Ammon's horn (tissue), 1 donor: Measurements from ENCODE around the gene ZNF891.

ENCODE experiments used
- DNase-seq: peaks from one replicate; pipeline ENCODE4 v3.0.0-alpha.2; 2016; ENCODE audit warnings: low spot score

ZNF891 gene

GRCh38 chr12:133061954-133062353 lies 68.1 kb downstream of the ZNF891 start:
- DNase-seq = no peak

DNA sequence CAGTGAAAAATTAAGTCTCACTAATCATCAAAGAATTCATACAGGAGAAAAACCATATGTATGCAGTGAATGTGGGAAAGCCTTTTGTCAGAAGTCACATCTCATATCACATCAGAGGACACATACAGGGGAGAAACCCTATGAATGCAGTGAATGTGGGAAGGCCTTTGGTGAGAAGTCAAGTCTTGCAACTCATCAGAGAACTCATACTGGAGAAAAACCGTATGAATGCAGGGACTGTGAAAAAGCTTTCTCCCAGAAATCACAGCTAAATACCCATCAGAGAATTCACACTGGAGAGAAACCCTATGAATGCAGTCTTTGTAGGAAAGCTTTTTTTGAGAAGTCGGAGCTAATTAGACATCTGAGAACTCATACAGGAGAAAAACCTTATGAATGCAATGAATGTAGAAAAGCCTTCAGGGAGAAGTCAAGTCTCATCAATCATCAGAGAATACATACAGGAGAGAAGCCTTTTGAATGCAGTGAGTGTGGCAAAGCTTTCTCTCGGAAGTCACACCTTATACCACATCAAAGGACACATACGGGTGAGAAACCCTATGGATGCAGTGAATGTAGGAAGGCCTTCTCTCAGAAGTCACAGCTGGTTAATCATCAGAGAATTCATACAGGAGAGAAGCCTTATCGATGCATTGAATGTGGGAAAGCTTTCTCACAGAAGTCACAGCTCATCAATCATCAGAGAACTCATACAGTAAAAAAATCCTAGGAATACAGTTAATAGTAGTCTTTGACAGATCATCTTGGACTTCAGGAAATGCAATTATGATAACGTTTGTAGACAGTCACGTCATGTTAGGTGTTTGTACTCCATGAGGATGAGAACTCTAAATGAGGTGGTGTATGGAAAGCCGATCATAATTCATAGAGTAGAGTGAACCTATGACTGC lies 71.6 kb downstream of the ZNF891 start:
- DNase-seq = no peak

DNA sequence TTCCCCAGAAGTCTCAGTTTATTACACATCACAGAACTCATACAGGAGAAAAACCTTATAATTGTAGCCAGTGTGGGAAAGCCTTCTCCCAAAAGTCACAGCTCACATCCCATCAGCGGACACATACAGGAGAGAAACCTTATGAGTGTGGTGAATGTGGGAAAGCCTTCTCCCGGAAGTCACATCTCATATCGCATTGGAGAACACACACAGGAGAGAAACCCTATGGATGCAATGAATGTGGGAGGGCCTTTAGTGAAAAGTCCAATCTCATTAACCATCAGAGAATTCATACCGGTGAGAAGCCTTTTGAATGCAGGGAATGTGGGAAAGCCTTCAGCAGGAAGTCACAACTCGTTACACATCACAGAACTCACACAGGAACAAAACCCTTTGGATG lies 72.6 kb downstream of the ZNF891 start:
- no peak for DNase-seq
